GM19193 (cell line): ENCODE data around the gene ELMO3.

ENCODE experiments used
- POLR2A ChIP-seq: IDR thresholded peaks from 4 replicates; pipeline ENCODE4 v1.6.1; 2011; ENCODE audit not compliant: insufficient read depth, insufficient read length; ENCODE audit errors: extremely low read depth

Gene ELMO3

GRCh38 chr16:67228905-67229304, 30.0 kb downstream of the ELMO3 start:
- no peak for TF ChIP-seq POLR2A

- TF ChIP-seq POLR2A = peak; percentile 3
Measured at GRCh38 chr16:67229906-67230808, 31.2 kb downstream of the ELMO3 start.

- no peak for TF ChIP-seq POLR2A
Measured at GRCh38 chr16:67230809-67231660, 32.1 kb downstream of the ELMO3 start.

- TF ChIP-seq POLR2A = no peak
Measured at GRCh38 chr16:67233596-67233995, 34.7 kb downstream of the ELMO3 start.

- TF ChIP-seq POLR2A = no peak
Measured at GRCh38 chr16:67234180-67234597, 35.3 kb downstream of the ELMO3 start.

- TF ChIP-seq POLR2A = no peak
Measured at GRCh38 chr16:67235816-67236562, 37.1 kb downstream of the ELMO3 start.

GRCh38 chr16:67236563-67237395, 37.8 kb downstream of the ELMO3 start:
- TF ChIP-seq POLR2A = no peak

GRCh38 chr16:67237396-67238277, 38.7 kb downstream of the ELMO3 start:
- no peak for TF ChIP-seq POLR2A

- TF ChIP-seq POLR2A = no peak
Measured at GRCh38 chr16:67238278-67238575, 39.3 kb downstream of the ELMO3 start.

GRCh38 chr16:67238806-67239470, 40.0 kb downstream of the ELMO3 start:
- no peak for TF ChIP-seq POLR2A

- no peak for TF ChIP-seq POLR2A
Measured at GRCh38 chr16:67240506-67240905, 41.6 kb downstream of the ELMO3 start.

GRCh38 chr16:67241008-67241900, 42.3 kb downstream of the ELMO3 start:
- TF ChIP-seq POLR2A = no peak

- TF ChIP-seq POLR2A = no peak
Measured at GRCh38 chr16:67242138-67242730, 43.3 kb downstream of the ELMO3 start.
